ENCODE measurements around the gene CMTM8.

- TF ChIP-seq CTCF (IDR thresholded peaks at IDR 0.05): no peak
- no peak for TF ChIP-seq CEBPB (IDR thresholded peaks at IDR 0.05)
- no peak for TF ChIP-seq USF2 (IDR thresholded peaks at IDR 0.05)
- no peak for TF ChIP-seq GATA3 (IDR thresholded peaks at IDR 0.05; ENCODE audit: borderline replicate concordance)
- TF ChIP-seq MAZ (IDR thresholded peaks at IDR 0.05; ENCODE audit: borderline replicate concordance, low read depth, low read length): no peak
- no peak for TF ChIP-seq CBX2 (IDR thresholded peaks at IDR 0.05; ENCODE audit: borderline replicate concordance, low read depth)
- no peak for TF ChIP-seq NR3C1 (IDR thresholded peaks at IDR 0.05)
These were observed 65.7 kb downstream of the CMTM8 start for GRCh38 chr3:32303977-32304881.

Data from A549 (cell line).